K562 (cell line): ENCODE measurements around the gene APOM. TPM values are rescaled to one million over a fixed set of nuclear protein-coding genes. Genes with fewer than 3 reads are reported as not detected.

Experiments used
- CC2D1A ChIP-seq: fragments of 450-650 bp; IDR thresholded peaks from 2 replicates; pipeline ENCODE4 v1.6.1; 2017; ENCODE audit warnings: mild to moderate bottlenecking
- CCNT2 ChIP-seq: IDR thresholded peaks from 2 replicates; pipeline ENCODE4 v1.6.1; 2011; ENCODE audit warnings: borderline replicate concordance, low read depth, mild to moderate bottlenecking, moderate library complexity, mixed read lengths, low read length; ENCODE audit not compliant: insufficient read length; ENCODE audit errors: extremely low read depth
- COPS2 ChIP-seq: fragments of 450-650 bp; conservative IDR thresholded peaks from 2 replicates; pipeline ENCODE4 v1.6.1; 2016; ENCODE audit warnings: mild to moderate bottlenecking, moderate library complexity
- GATAD2B ChIP-seq: fragments of 450-650 bp; IDR thresholded peaks from 2 replicates; pipeline ENCODE4 v1.6.1; 2017; ENCODE audit warnings: mild to moderate bottlenecking, borderline replicate concordance
- POLR2G ChIP-seq: fragments of 200-400 bp; formaldehyde crosslinking; IDR thresholded peaks from 2 replicates; pipeline ENCODE4 v1.6.1; 2017; ENCODE audit warnings: low read depth, mild to moderate bottlenecking, antibody characterized with exemption, low read length, moderate library complexity
- RBM22 ChIP-seq: fragments of 200-400 bp; formaldehyde crosslinking; IDR thresholded peaks from 2 replicates; pipeline ENCODE4 v1.6.1; 2018; ENCODE audit warnings: low read length, low read depth; ENCODE audit not compliant: poor library complexity, severe bottlenecking
- SRSF9 ChIP-seq: fragments of 200-400 bp; formaldehyde crosslinking; IDR thresholded peaks from 2 replicates; pipeline ENCODE4 v1.6.1; 2017; ENCODE audit warnings: low read depth, low read length, borderline replicate concordance
- USF1 ChIP-seq: sonication (generic); formaldehyde crosslinking; IDR thresholded peaks from 2 replicates; pipeline ENCODE4 v1.9.0; 2022; ENCODE audit warnings: mild to moderate bottlenecking, missing genetic modification reagents
- ZBED1 ChIP-seq: IDR thresholded peaks from 2 replicates; pipeline ENCODE4 v1.6.1; 2014
- ZKSCAN3 ChIP-seq: fragments of 250-450 bp; sonication (Bioruptor Pico); IDR thresholded peaks from 2 replicates; pipeline ENCODE4 v1.4.0; 2020
- polyA plus RNA-seq, 8 experiments: library from polyadenylated mRNA; depleted of rRNA in 4 of 8; stranded (reverse) in 5 of 8; unstranded in 3 of 8; fragments of >200 nt; fragmentation: Nextera tagmentation in 2 of 8; fragmentation: Illumina TruSeq in 1 of 8; extraction: Ambion mirVana in 2 of 8; extraction: Trizol in 1 of 8; gene quantifications; 2 replicates each; pipeline versions ENCODE4 v1.2.1 to v1.2.3, GENCODE V29; 2011 to 2014; ENCODE audit warnings: inconsistent platforms in 1 of 8, missing spikeins in 1 of 8
- total RNA-seq, 7 experiments: library from RNA; depleted of rRNA in 6 of 7; stranded (reverse); fragments of >200 nt in 6 of 7; fragmentation: Illumina TruSeq in 2 of 7; extraction: Trizol in 2 of 7; gene quantifications; 2 replicates each; pipeline versions ENCODE4 v1.2.1 to v1.2.3, GENCODE V29; 2011 to 2021; ENCODE audit warnings: low replicate concordance in 1 of 7
- TF ChIP-seq, protein P1 (sequence below): sonication (generic); formaldehyde crosslinking; IDR thresholded peaks from 2 replicates; pipeline ENCODE4 v1.8.0; 2023; ENCODE audit warnings: mild to moderate bottlenecking, missing genetic modification reagents

APOM gene
- total and polyA plus RNA-seq, 9 of the 15 experiments (the other 6 are each of a cell fraction or from before 2014, with no cell fraction given) = 5.7 to 24.3 (median 10.4) TPM

- TF ChIP-seq GATAD2B (no peak), CC2D1A (no peak), POLR2G (peak; percentile 55; the same call in 1 of the 2 replicates), COPS2 (no peak), USF1 (CRISPR knock-in tag) (no peak), ZBED1 (no peak), RBM22 (peak; percentile 91), SRSF9 (no peak), ZKSCAN3 (no peak), CCNT2 (peak; percentile 12)
- TF ChIP-seq, protein P1, sequence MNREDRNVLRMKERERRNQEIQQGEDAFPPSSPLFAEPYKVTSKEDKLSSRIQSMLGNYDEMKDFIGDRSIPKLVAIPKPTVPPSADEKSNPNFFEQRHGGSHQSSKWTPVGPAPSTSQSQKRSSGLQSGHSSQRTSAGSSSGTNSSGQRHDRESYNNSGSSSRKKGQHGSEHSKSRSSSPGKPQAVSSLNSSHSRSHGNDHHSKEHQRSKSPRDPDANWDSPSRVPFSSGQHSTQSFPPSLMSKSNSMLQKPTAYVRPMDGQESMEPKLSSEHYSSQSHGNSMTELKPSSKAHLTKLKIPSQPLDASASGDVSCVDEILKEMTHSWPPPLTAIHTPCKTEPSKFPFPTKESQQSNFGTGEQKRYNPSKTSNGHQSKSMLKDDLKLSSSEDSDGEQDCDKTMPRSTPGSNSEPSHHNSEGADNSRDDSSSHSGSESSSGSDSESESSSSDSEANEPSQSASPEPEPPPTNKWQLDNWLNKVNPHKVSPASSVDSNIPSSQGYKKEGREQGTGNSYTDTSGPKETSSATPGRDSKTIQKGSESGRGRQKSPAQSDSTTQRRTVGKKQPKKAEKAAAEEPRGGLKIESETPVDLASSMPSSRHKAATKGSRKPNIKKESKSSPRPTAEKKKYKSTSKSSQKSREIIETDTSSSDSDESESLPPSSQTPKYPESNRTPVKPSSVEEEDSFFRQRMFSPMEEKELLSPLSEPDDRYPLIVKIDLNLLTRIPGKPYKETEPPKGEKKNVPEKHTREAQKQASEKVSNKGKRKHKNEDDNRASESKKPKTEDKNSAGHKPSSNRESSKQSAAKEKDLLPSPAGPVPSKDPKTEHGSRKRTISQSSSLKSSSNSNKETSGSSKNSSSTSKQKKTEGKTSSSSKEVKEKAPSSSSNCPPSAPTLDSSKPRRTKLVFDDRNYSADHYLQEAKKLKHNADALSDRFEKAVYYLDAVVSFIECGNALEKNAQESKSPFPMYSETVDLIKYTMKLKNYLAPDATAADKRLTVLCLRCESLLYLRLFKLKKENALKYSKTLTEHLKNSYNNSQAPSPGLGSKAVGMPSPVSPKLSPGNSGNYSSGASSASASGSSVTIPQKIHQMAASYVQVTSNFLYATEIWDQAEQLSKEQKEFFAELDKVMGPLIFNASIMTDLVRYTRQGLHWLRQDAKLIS = no peak
Observed at GRCh38 chr6:31631681-31632278, 23.9 kb upstream of the APOM start (continued).
